PC-9 (cell line): Measurements from ENCODE around the gene BMPR1B.

Experiments
- EZH2 ChIP-seq: fragments of 200-600 bp; sonication (generic); IDR thresholded peaks from 2 replicates; pipeline ENCODE4 v1.8.0; 2017; ENCODE audit warnings: antibody characterized with exemption, low read depth
- TF ChIP-seq, protein P1 (sequence below): fragments of 200-600 bp; sonication (generic); conservative IDR thresholded peaks from 2 replicates; pipeline ENCODE4 v1.6.1; 2017; ENCODE audit warnings: mixed run types, antibody characterized with exemption, mild to moderate bottlenecking, moderate library complexity

DNA sequence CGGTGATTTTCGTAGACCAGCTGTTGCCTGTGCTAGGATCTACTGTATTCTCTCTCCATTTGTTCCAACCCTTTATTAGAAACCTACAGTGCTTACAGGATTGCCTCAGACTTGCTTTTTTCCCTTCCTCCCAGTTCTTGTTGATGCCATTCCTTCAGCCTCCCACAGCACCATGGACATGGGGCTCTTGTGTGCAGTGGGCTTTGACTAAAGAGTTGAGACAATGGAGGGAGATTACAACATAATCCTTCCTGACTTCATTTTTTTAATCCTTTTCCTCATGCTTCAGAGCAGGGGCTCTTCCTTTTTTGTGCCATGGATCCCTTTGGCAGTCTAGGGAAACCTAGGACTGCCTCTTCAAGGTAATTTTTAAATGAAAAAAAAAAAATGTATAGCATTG, 92.1 kb downstream of the BMPR1B start:
- TF ChIP-seq, protein P1, sequence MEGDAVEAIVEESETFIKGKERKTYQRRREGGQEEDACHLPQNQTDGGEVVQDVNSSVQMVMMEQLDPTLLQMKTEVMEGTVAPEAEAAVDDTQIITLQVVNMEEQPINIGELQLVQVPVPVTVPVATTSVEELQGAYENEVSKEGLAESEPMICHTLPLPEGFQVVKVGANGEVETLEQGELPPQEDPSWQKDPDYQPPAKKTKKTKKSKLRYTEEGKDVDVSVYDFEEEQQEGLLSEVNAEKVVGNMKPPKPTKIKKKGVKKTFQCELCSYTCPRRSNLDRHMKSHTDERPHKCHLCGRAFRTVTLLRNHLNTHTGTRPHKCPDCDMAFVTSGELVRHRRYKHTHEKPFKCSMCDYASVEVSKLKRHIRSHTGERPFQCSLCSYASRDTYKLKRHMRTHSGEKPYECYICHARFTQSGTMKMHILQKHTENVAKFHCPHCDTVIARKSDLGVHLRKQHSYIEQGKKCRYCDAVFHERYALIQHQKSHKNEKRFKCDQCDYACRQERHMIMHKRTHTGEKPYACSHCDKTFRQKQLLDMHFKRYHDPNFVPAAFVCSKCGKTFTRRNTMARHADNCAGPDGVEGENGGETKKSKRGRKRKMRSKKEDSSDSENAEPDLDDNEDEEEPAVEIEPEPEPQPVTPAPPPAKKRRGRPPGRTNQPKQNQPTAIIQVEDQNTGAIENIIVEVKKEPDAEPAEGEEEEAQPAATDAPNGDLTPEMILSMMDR = no peak
- TF ChIP-seq EZH2 = no peak
